ENCODE data around the gene IQSEC1.

IQSEC1 gene

DNA sequence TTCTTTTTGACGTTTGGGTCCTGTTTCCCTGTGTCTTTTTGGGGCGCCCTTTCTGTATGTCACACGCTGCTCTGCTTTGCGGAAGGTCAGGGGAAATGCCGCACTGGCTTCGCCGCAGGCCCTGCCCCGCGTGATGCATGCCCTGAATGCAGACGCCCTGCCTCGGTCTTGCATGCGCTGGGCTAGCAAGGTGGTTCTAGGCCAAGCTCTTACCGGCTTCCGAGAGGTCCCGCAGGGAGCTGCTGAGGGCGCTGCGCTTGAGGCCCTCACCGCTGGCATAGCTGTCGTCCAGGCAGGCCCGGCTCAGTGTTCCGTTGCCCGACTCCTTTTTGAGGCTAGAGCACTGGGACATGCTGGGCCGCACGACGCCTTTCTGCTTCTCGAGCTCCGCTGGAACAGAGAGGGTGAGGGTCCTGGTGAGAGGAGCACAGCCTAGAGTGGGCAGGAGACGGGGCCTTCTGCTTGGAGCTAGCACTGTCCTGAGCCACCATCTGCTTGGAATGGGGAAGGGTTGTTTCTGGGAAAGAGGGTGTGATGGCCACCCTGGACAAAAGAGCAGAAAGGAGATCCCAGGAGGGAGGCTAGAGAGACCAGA lies 165.0 kb downstream of the IQSEC1 start:
- H3K4me3 ChIP-seq (ENCODE audit: low read length), result no peak overlapping the region
- TF ChIP-seq, protein P1, sequence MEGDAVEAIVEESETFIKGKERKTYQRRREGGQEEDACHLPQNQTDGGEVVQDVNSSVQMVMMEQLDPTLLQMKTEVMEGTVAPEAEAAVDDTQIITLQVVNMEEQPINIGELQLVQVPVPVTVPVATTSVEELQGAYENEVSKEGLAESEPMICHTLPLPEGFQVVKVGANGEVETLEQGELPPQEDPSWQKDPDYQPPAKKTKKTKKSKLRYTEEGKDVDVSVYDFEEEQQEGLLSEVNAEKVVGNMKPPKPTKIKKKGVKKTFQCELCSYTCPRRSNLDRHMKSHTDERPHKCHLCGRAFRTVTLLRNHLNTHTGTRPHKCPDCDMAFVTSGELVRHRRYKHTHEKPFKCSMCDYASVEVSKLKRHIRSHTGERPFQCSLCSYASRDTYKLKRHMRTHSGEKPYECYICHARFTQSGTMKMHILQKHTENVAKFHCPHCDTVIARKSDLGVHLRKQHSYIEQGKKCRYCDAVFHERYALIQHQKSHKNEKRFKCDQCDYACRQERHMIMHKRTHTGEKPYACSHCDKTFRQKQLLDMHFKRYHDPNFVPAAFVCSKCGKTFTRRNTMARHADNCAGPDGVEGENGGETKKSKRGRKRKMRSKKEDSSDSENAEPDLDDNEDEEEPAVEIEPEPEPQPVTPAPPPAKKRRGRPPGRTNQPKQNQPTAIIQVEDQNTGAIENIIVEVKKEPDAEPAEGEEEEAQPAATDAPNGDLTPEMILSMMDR (conservative IDR thresholded peaks at IDR 0.05; ENCODE audit: low read depth, low read length), result no peak
- DNase-seq (ENCODE audit: low read depth), result no peak

DNA sequence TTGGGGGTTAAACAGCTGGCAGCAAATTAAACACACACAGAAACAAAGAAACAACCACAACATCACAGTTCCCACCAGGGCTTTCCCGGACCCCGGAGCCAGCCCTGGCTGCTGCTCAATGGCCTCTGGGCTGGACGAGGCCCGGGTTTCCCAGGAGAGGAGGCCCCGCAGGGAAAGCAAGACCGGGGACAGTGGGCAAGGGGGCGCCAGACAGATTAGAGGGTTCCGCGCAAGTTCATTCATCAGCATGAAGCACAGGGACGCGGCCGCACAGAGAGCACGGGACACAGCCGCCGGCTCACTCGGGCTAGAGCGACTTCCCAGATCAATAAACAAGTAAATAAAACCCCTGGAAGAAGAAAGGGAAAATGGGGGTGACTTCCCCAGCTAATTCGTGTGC lies 165.5 kb downstream of the IQSEC1 start:
- TF ChIP-seq, protein P1 (conservative IDR thresholded peaks at IDR 0.05; ENCODE audit: low read depth, low read length), result no peak
- no peak for DNase-seq (ENCODE audit: low read depth)

DNA sequence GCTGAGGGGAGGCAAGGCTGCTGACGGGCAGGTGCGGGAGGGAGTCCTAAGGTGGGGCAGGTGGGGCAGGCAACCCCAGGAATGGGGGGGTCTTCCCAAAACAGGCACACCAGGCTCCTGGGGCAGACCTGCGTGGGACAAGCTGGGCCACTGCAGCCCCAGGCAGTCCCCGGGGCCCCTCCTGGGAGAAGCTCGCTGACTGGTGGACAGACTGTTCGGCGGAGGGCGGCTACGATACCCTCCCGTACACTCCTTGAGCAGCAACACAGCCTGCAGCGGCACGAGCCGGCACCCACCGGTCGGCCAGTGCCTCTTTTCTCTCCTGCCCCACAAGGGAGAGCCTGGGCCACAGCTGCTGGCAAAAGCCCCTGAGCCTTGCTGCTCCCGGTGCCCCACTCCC lies 165.9 kb downstream of the IQSEC1 start:
- DNase-seq (ENCODE audit: low read depth), result no peak
- no peak overlapping the region for H3K4me3 ChIP-seq (ENCODE audit: low read length)
- TF ChIP-seq, protein P1 (conservative IDR thresholded peaks at IDR 0.05; ENCODE audit: low read depth, low read length), result no peak

More for the DNA sequence above, 165.5 kb downstream of the IQSEC1 start:
- no peak overlapping the region for H3K4me3 ChIP-seq (ENCODE audit: low read length)

DNA sequence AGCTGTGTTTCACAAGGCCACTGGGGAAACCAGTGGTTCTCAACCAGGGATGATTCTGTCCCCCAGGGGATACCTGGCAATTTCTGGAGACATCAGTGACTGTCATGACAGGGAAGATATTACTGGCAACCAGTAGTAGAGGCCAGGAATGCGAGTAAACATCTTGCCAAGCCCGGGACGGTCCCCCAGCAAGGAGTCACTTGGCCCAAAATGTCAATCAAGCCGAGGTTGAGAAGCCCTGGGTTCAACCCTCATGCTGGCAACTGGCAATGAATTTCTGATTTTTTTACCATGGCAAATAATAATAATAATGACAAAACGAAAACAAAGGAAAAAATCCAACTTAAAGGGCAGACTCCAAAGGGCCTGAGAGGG lies 166.3 kb downstream of the IQSEC1 start:
- no peak for DNase-seq (ENCODE audit: low read depth)
- H3K4me3 ChIP-seq (ENCODE audit: low read length), result no peak overlapping the region

DNA sequence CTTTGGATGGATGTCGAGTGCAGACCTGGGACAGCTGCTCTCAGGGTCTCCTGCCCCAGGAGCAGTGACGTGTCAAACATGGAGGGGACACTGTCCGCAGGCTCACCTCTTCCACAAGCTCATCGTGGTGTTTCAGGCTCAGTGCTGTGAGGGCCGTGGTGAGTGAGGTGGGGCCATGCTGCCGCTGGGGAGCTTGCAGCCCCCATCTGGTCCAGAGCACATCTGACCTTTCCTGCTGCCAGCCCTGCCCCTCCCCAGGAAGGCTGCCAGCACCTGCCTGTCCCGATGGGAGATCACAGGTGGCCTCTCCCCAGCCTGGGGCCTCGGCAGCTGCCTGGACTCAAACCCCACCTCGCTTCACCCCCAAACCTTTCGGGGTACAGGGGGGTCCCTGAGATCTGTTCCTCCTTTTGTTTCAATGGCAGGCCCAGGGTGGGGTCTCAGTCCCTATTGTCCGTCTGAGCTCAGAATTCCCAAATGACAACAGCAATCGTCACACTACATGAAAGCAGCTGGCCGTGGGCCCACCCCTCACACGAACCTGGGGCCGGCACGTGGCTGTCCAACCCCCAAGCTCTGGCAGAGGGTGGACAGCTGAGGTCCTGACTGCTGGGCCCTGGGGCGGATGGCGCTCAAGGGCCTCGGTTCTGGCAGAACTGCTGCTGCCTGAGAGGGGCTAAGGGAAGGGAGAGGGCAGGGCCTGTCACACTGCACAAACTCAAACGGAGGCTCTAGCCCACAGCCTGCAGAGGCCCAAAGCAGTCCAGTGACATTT lies 166.9 kb downstream of the IQSEC1 start:
- no peak overlapping the region for H3K4me3 ChIP-seq (ENCODE audit: low read length)
- DNase-seq (ENCODE audit: low read depth), result no peak
- TF ChIP-seq, protein P1 (conservative IDR thresholded peaks at IDR 0.05; ENCODE audit: low read depth, low read length), result no peak

More for the DNA sequence above, 166.3 kb downstream of the IQSEC1 start:
- TF ChIP-seq, protein P1 (conservative IDR thresholded peaks at IDR 0.05; ENCODE audit: low read depth, low read length), result no peak

DNA sequence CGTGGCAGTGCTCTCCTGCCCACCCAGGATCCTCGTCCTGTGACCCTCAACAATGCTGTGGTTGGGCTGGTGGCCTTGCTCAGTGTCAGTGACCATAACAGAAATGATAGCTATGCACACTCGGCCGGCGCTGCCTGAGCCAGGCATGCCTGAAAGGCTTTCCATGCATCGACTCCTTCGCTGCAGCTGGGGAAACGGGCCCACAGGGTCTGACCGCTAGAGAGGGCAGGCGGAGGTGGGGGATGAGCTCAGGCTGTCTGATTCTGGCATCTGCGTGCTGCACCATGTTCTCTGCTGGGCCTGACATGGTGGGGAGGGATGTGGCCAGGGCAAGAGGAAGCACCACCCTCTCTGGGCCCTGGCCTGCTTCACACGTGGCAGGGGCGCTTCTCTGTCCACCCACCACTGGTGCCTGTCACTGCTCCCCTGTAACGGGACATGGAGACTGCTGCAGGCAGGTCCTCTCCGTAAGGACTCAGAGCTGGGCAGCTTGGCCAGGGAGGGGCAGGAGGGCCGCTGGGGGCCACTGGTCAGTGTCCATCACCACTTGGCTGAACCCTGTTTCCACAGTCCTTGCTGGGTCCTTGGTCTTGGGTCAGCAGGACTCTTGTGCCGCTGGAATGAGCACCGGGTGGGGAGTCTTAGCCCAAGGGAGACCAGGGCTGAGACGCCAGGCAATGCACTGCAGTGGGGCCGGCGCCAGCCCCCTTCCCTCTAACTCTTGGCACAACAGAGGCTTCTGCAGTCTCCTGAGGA lies 167.7 kb downstream of the IQSEC1 start:
- TF ChIP-seq, protein P1 (conservative IDR thresholded peaks at IDR 0.05; ENCODE audit: low read depth, low read length), result no peak

More for the DNA sequence above, 167.7 kb downstream of the IQSEC1 start:
- DNase-seq (ENCODE audit: low read depth), result no peak
- H3K4me3 ChIP-seq (ENCODE audit: low read length), result no peak overlapping the region
